DMS53 treated with DMSO at 0.1 percent for 48 hours (cell line): ENCODE measurements around the gene SCNN1B.

Experiments
- DNase-seq: peaks from one replicate; lab custom pipeline; 2025; ENCODE audit not compliant: unreplicated experiment; lab: John Stamatoyannopoulos, UW

SCNN1B gene

GRCh38 chr16:23406024-23406423, 103.9 kb downstream of the SCNN1B start:
- DNase-seq: no peak

GRCh38 chr16:23406546-23407240, 104.6 kb downstream of the SCNN1B start:
- DNase-seq: no peak

GRCh38 chr16:23407436-23408127, 105.5 kb downstream of the SCNN1B start:
- DNase-seq: no peak

- DNase-seq: no peak
These were observed 106.2 kb downstream of the SCNN1B start for GRCh38 chr16:23408242-23408822.

- DNase-seq: peak; percentile 51
These were observed 106.8 kb downstream of the SCNN1B start for GRCh38 chr16:23408823-23409298.

GRCh38 chr16:23409522-23409921, 107.4 kb downstream of the SCNN1B start:
- no peak for DNase-seq

GRCh38 chr16:23410176-23410575, 108.1 kb downstream of the SCNN1B start:
- peak; percentile 62 for DNase-seq

GRCh38 chr16:23414731-23415130, 112.6 kb downstream of the SCNN1B start:
- no peak for DNase-seq

- no peak for DNase-seq
These were observed 114.7 kb downstream of the SCNN1B start for GRCh38 chr16:23416816-23417215.

GRCh38 chr16:23420011-23420410, 117.9 kb downstream of the SCNN1B start:
- DNase-seq: no peak

GRCh38 chr16:23423496-23424049, 121.5 kb downstream of the SCNN1B start:
- peak; percentile 50 for DNase-seq

- peak; percentile 63 for DNase-seq
These were observed 122.3 kb downstream of the SCNN1B start for GRCh38 chr16:23424292-23424958.

GRCh38 chr16:23428351-23428750, 126.2 kb downstream of the SCNN1B start:
- no peak for DNase-seq
